Measurements from ENCODE around the gene USP31. TPM values are rescaled to one million over a fixed set of nuclear protein-coding genes. Genes with fewer than 3 reads are reported as not detected.

The USP31 gene
- total RNA-seq, 1 experiment from 2014 or later = 11.3 TPM

- Histone ChIP-seq H3K9me3 (no peaks in the 10 kb centered on the region), H3K4me3 (ENCODE audit: low read depth, low read length) (no peak overlapping the region), H3K27me3 (replicated peaks; ENCODE audit: control insufficient read depth, insufficient read depth, low read length) (peaks cover 1% of the 10 kb centered on the region; the same call in 1 of the 2 replicates), H3K4me1 (no peaks in the 10 kb centered on the region), H3K36me3 (ENCODE audit: control insufficient read depth, insufficient read depth, low read length) (no peaks in the 10 kb centered on the region)
- CTCF ChIA-PET = no interaction called here
- no peak overlapping the region for H3K27ac Mint-ChIP-seq (ENCODE audit: unreplicated experiment)
- H3K4me3 Mint-ChIP-seq (ENCODE audit: unreplicated experiment) = no peak overlapping the region
- BruUV-seq (replicated peaks) = no TSS peak
- DNase-seq = no peak
- peaks cover 23% of the 10 kb centered on the region for H3K27me3 Mint-ChIP-seq (ENCODE audit: insufficient read depth, unreplicated experiment)
- POLR2A ChIA-PET = no interaction called here
- peaks cover 6% of the 10 kb centered on the region for H3K36me3 Mint-ChIP-seq (ENCODE audit: insufficient read depth, unreplicated experiment)
- no peak for TF ChIP-seq CTCF (IDR thresholded peaks at IDR 0.05; ENCODE audit: insufficient read depth in 1 of 2, low read depth in 1 of 2, low read length in 1 of 2, severe bottlenecking in 1 of 2, unreplicated experiment in 1 of 2)
- intact Hi-C loops (cut with micrococcal nuclease; ENCODE audit: unreplicated experiment) = no loop called here
- H3K4me1 Mint-ChIP-seq (ENCODE audit: low read depth, unreplicated experiment) = peaks cover 6% of the 10 kb centered on the region
- peaks cover 9% of the 10 kb centered on the region for H3K9me3 Mint-ChIP-seq (ENCODE audit: unreplicated experiment)
These were observed 89.8 kb downstream of the USP31 start for GRCh38 chr16:23059433-23059832.

DNA sequence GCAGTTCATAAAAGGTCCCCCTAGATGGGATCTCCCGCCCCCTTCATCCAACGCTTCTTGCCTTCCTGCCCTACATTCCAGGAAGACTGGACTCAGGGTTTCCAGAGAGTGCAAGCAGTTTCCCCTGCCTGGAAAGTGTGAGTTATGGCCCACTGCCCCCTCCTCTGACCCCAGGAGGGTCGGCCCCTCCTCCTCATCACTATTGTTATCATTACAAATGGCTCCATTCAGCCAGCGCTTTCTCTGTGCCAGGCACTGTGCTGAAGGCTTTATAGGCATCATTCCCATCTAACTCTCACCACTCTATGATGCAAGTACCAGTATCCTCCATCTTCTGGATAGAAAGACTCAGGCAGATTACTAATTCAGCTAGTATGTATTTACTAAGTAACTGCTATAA, 90.7 kb downstream of the USP31 start:
- no TSS peak for BruUV-seq (replicated peaks)
- intact Hi-C loops (cut with micrococcal nuclease; ENCODE audit: unreplicated experiment) = no loop called here
- H3K27ac Mint-ChIP-seq (ENCODE audit: unreplicated experiment) = no peak overlapping the region
- TF ChIP-seq CTCF (IDR thresholded peaks at IDR 0.05; ENCODE audit: insufficient read depth in 1 of 2, low read depth in 1 of 2, low read length in 1 of 2, severe bottlenecking in 1 of 2, unreplicated experiment in 1 of 2) = no peak
- peaks cover 6% of the 10 kb centered on the region for H3K36me3 Mint-ChIP-seq (ENCODE audit: insufficient read depth, unreplicated experiment)
- CTCF ChIA-PET = no interaction called here
- no peak overlapping the region for H3K4me3 Mint-ChIP-seq (ENCODE audit: unreplicated experiment)
- Histone ChIP-seq H3K36me3 (ENCODE audit: control insufficient read depth, insufficient read depth, low read length) (no peaks in the 10 kb centered on the region), H3K4me3 (ENCODE audit: low read depth, low read length) (no peak overlapping the region), H3K9me3 (no peaks in the 10 kb centered on the region), H3K4me1 (no peaks in the 10 kb centered on the region), H3K27me3 (replicated peaks; ENCODE audit: control insufficient read depth, insufficient read depth, low read length) (peaks cover 1% of the 10 kb centered on the region; the same call in 1 of the 2 replicates)
- peaks cover 6% of the 10 kb centered on the region for H3K4me1 Mint-ChIP-seq (ENCODE audit: low read depth, unreplicated experiment)
- no peak for DNase-seq
- H3K27me3 Mint-ChIP-seq (ENCODE audit: insufficient read depth, unreplicated experiment) = peaks cover 23% of the 10 kb centered on the region
- POLR2A ChIA-PET = no interaction called here
- H3K9me3 Mint-ChIP-seq (ENCODE audit: unreplicated experiment) = peaks cover 9% of the 10 kb centered on the region

- no peaks in the 10 kb centered on the region for H3K36me3 ChIP-seq (ENCODE audit: control insufficient read depth, insufficient read depth, low read length)
- H3K27ac Mint-ChIP-seq (ENCODE audit: unreplicated experiment) = no peak overlapping the region
- no peak for DNase-seq
- H3K9me3 ChIP-seq = no peaks in the 10 kb centered on the region
- H3K9me3 Mint-ChIP-seq (ENCODE audit: unreplicated experiment) = peaks cover 9% of the 10 kb centered on the region
- TF ChIP-seq CTCF (IDR thresholded peaks at IDR 0.05; ENCODE audit: insufficient read depth in 1 of 2, low read depth in 1 of 2, low read length in 1 of 2, severe bottlenecking in 1 of 2, unreplicated experiment in 1 of 2) = no peak
- CTCF ChIA-PET = no interaction called here
- no peak overlapping the region for H3K4me3 ChIP-seq (ENCODE audit: low read depth, low read length)
- peaks cover 25% of the 10 kb centered on the region for H3K27me3 Mint-ChIP-seq (ENCODE audit: insufficient read depth, unreplicated experiment)
- H3K36me3 Mint-ChIP-seq (ENCODE audit: insufficient read depth, unreplicated experiment) = peaks cover 6% of the 10 kb centered on the region
- POLR2A ChIA-PET = no interaction called here
- no TSS peak for BruUV-seq (replicated peaks)
- no peaks in the 10 kb centered on the region for H3K4me1 ChIP-seq
- intact Hi-C loops (cut with micrococcal nuclease; ENCODE audit: unreplicated experiment) = no loop called here
- peaks cover 6% of the 10 kb centered on the region for H3K4me1 Mint-ChIP-seq (ENCODE audit: low read depth, unreplicated experiment)
- no peak overlapping the region for H3K4me3 Mint-ChIP-seq (ENCODE audit: unreplicated experiment)
- peaks cover 1% of the 10 kb centered on the region; the same call in 1 of the 2 replicates for H3K27me3 ChIP-seq (replicated peaks; ENCODE audit: control insufficient read depth, insufficient read depth, low read length)
These were observed 92.1 kb downstream of the USP31 start for GRCh38 chr16:23057013-23057596.
